Sigmoid colon (tissue), 4 donors: ENCODE measurements around the gene EHMT1.

Experiments
- EP300 ChIP-seq, 4 donors: sonication (generic); formaldehyde crosslinking; IDR thresholded peaks; one replicate each; pipeline ENCODE4 v1.6.1; 2017; ENCODE audit warnings: antibody characterized with exemption in 4 of 4
- POLR2A ChIP-seq, 2 donors: fragments of 450-650 bp; IDR thresholded peaks; one replicate each; pipeline ENCODE4 v1.6.1; 2016; ENCODE audit warnings: antibody characterized with exemption in 2 of 2, mild to moderate bottlenecking in 2 of 2, moderate library complexity in 2 of 2
- POLR2AphosphoS5 ChIP-seq, 4 donors: sonication (generic); formaldehyde crosslinking; IDR thresholded peaks; one replicate each; pipeline ENCODE4 v1.6.1; 2017; ENCODE audit warnings: antibody characterized with exemption in 4 of 4
- TF ChIP-seq, protein P1 (sequence below), 4 experiments: fragments of 450-650 bp in 3 of 4; fragments of 200-600 bp in 1 of 4; IDR thresholded peaks; one replicate each; pipeline ENCODE4 v1.5.1; 2016 to 2019; ENCODE audit warnings: antibody characterized with exemption in 4 of 4, mild to moderate bottlenecking in 3 of 4, moderate library complexity in 2 of 4

DNA sequence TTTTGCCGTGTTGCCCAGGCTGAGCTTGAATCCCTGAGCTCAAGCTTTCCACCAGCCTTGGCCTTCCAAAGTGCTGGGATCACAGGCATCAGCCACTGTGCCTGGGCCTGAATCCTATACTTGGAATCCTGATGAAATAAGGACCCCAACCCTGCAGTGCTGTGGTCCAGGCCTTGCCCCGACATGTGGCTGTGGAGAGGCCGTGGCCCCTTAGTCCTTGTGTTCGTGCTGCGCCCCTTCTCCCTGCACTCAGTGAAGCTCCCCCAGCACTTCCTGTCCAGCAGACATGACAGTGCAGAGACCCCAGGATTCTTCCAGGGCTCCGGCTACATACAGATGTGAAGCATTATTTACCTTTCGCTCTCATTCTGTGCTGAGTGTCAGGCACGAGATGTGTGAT is 52.9 kb downstream of the EHMT1 start:
- TF ChIP-seq, protein P1, sequence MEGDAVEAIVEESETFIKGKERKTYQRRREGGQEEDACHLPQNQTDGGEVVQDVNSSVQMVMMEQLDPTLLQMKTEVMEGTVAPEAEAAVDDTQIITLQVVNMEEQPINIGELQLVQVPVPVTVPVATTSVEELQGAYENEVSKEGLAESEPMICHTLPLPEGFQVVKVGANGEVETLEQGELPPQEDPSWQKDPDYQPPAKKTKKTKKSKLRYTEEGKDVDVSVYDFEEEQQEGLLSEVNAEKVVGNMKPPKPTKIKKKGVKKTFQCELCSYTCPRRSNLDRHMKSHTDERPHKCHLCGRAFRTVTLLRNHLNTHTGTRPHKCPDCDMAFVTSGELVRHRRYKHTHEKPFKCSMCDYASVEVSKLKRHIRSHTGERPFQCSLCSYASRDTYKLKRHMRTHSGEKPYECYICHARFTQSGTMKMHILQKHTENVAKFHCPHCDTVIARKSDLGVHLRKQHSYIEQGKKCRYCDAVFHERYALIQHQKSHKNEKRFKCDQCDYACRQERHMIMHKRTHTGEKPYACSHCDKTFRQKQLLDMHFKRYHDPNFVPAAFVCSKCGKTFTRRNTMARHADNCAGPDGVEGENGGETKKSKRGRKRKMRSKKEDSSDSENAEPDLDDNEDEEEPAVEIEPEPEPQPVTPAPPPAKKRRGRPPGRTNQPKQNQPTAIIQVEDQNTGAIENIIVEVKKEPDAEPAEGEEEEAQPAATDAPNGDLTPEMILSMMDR (IDR thresholded peaks at IDR 0.05), result no peak
- TF ChIP-seq POLR2A (IDR thresholded peaks at IDR 0.05) (no peak), EP300 (IDR thresholded peaks at IDR 0.05) (no peak), POLR2AphosphoS5 (IDR thresholded peaks at IDR 0.05) (no peak)
